Fibroblast of lung (primary cell): ENCODE measurements around the gene LUC7L3. TPM values are rescaled to one million over a fixed set of nuclear protein-coding genes. Genes with fewer than 3 reads are reported as not detected.

Experiments used
- DNase-seq, 2 donors: peaks; one replicate each; pipeline versions ENCODE4 v3.0.0 to v3.0.0-alpha.2; 2010; ENCODE audit warnings: low read depth in 2 of 2
- H2AFZ ChIP-seq: 2 replicates; pipeline ENCODE4 v1.5.1; 2012; ENCODE audit warnings: low read length, control low read depth, inconsistent platforms
- H3K27ac ChIP-seq: 2 replicates; pipeline ENCODE4 v1.5.1; 2011; ENCODE audit warnings: low read length, control low read depth; ENCODE audit not compliant: insufficient read depth
- H3K27me3 ChIP-seq: 2 replicates; pipeline ENCODE4 v1.5.1; 2011; ENCODE audit warnings: mild to moderate bottlenecking, low read length; ENCODE audit not compliant: control insufficient read depth, insufficient read depth
- H3K36me3 ChIP-seq: 2 replicates; pipeline ENCODE4 v1.5.1; 2011; ENCODE audit warnings: low read length; ENCODE audit not compliant: control insufficient read depth, insufficient read depth
- H3K4me1 ChIP-seq: 2 replicates; pipeline ENCODE4 v1.5.1; 2011; ENCODE audit warnings: low read length; ENCODE audit not compliant: control insufficient read depth, insufficient read depth; ENCODE audit errors: extremely low read depth
- H3K4me2 ChIP-seq: 2 replicates; pipeline ENCODE4 v1.5.1; 2011; ENCODE audit warnings: low read length, control low read depth; ENCODE audit not compliant: insufficient read depth; ENCODE audit errors: extremely low read depth
- H3K4me3 ChIP-seq, 4 experiments: fragments of 200-600 bp in 1 of 4; sonication (generic) in 1 of 4; replicated peaks in 1 of 4; 2 replicates each; pipeline ENCODE4 v1.5.1; 2011 to 2016; ENCODE audit warnings: low read length in 4 of 4, low read depth in 3 of 4, mild to moderate bottlenecking in 3 of 4, control low read depth in 2 of 4, inconsistent platforms in 1 of 4, mixed read lengths in 1 of 4; ENCODE audit not compliant: insufficient read depth in 1 of 4; ENCODE audit errors: control extremely low read depth in 1 of 4
- H3K79me2 ChIP-seq: 2 replicates; pipeline ENCODE4 v1.5.1; 2012; ENCODE audit warnings: mild to moderate bottlenecking, low read length, inconsistent platforms; ENCODE audit not compliant: control insufficient read depth, insufficient read depth
- H3K9ac ChIP-seq: 2 replicates; pipeline ENCODE4 v1.5.1; 2011; ENCODE audit warnings: mild to moderate bottlenecking, low read length, control low read depth; ENCODE audit not compliant: insufficient read depth
- H3K9me3 ChIP-seq: 2 replicates; pipeline ENCODE4 v1.5.1; 2012; ENCODE audit warnings: low read depth, low read length; ENCODE audit not compliant: control insufficient read depth, insufficient read depth
- H4K20me1 ChIP-seq: 2 replicates; pipeline ENCODE4 v1.5.1; 2011; ENCODE audit warnings: low read length; ENCODE audit not compliant: control insufficient read depth, insufficient read depth; ENCODE audit errors: extremely low read depth
- CTCF ChIP-seq, 2 donors: IDR thresholded peaks in 1 of 2; conservative IDR thresholded peaks in 1 of 2; 1 replicate in 1 of 2; 2 replicates in 1 of 2; pipeline ENCODE4 v1.5.1; 2011 to 2012; ENCODE audit warnings: low read length in 2 of 2, control low read depth in 1 of 2, inconsistent platforms in 1 of 2, low read depth in 1 of 2, mild to moderate bottlenecking in 1 of 2
- EZH2 ChIP-seq: IDR thresholded peaks from 2 replicates; pipeline ENCODE4 v1.5.1; 2012; ENCODE audit warnings: low read length, control low read depth, mild to moderate bottlenecking; ENCODE audit errors: missing control alignments
- polyA plus RNA-seq, 2 donors: library from polyadenylated mRNA; depleted of rRNA in 1 of 2; stranded (reverse) in 1 of 2; unstranded in 1 of 2; fragments of >200 nt; gene quantifications; 2 replicates each; pipeline ENCODE4 v1.2.1, GENCODE V29; 2011 to 2012; ENCODE audit warnings: missing spikeins in 1 of 2
- total RNA-seq: library from RNA; depleted of rRNA; stranded (reverse); fragments of >200 nt; gene quantifications from 2 replicates; pipeline ENCODE4 v1.2.1, GENCODE V29; 2014

Gene LUC7L3
- total and polyA plus RNA-seq, 2 donors (not counting 1 experiment from before 2014, with no cell fraction given): 35.2 to 56.5 TPM

DNA sequence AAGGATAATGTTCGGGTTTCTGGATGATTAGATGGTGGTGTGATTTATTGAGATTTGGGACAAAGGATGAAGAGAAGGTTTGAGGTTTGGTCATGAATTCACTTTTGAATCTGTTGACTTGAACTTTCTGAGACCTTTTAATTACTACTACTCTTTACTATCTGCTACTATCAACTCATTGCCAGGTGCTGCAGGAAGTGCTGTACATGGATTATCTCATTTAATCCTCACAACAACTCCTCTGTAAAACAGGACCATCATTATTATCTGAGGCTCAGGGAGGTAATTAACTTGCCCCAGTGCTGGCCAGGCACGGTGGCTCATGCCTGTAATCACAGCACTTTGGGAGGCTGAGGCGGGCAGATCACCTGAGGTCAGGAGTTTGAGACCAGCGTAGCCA lies 8.8 kb upstream of the LUC7L3 start:
- Histone ChIP-seq H3K9ac (no peak overlapping the region), H3K9me3 (no peaks in the 10 kb centered on the region), H2AFZ (no peak overlapping the region), H3K36me3 (no peaks in the 10 kb centered on the region), H3K4me2 (no peak overlapping the region), H3K4me3 (no peak overlapping the region), H4K20me1 (no peaks in the 10 kb centered on the region), H3K4me1 (peaks cover 9% of the 10 kb centered on the region), H3K27ac (no peak overlapping the region), H3K27me3 (no peaks in the 10 kb centered on the region), H3K79me2 (peaks cover 21% of the 10 kb centered on the region)
- no peak for DNase-seq
- no peak for TF ChIP-seq EZH2

DNA sequence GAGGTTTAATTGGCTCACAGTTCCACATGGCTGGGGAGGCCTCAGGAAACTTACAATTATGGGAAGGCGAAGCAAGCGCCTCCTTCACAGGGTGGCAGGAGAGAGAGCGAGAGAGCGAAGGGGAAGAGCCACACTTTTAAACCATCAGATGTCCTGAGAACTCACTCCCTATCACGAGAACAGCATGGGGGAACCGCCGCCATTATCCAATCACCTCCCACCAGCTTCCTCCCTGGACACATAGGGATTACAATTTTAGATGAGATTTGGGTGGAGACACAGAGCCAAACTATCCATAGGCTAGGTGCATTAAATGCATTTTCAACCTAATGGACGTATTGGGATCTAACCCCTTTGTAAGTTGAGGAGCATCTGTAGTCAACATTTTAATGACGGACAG lies 6.8 kb upstream of the LUC7L3 start:
- Histone ChIP-seq H3K4me3 (no peak overlapping the region), H3K4me2 (no peak overlapping the region), H3K79me2 (peaks cover 5% of the 10 kb centered on the region), H3K9ac (no peak overlapping the region), H2AFZ (no peak overlapping the region), H3K36me3 (no peaks in the 10 kb centered on the region), H3K4me1 (peaks cover 9% of the 10 kb centered on the region), H3K9me3 (no peaks in the 10 kb centered on the region), H4K20me1 (no peaks in the 10 kb centered on the region), H3K27me3 (no peaks in the 10 kb centered on the region), H3K27ac (no peak overlapping the region)
- no peak for TF ChIP-seq CTCF (conservative IDR thresholded peaks at IDR 0.05 in 1 of 2, IDR thresholded peaks at IDR 0.05 in 1 of 2; ENCODE audit: low read depth in 1 of 2, low read length in 2 of 2)
- TF ChIP-seq EZH2: no peak
- DNase-seq: no peak

- TF ChIP-seq CTCF (conservative IDR thresholded peaks at IDR 0.05 in 1 of 2, IDR thresholded peaks at IDR 0.05 in 1 of 2; ENCODE audit: low read depth in 1 of 2, low read length in 2 of 2) (no peak), EZH2 (no peak)
- H3K27me3 ChIP-seq: no peaks in the 10 kb centered on the region
- peaks cover 2% of the 10 kb centered on the region for H4K20me1 ChIP-seq
- no peaks in the 10 kb centered on the region for H3K36me3 ChIP-seq
- H3K9ac ChIP-seq: no peak overlapping the region
- peaks cover 11% of the 10 kb centered on the region for H3K79me2 ChIP-seq
- peak in 1 of 2 donors; percentile 69 for DNase-seq
- H3K4me1 ChIP-seq: peaks cover 4% of the 10 kb centered on the region
- H2AFZ ChIP-seq: no peak overlapping the region
- H3K4me2 ChIP-seq: no peak overlapping the region
- no peak overlapping the region for H3K27ac ChIP-seq
- H3K4me3 ChIP-seq: no peak overlapping the region
- no peaks in the 10 kb centered on the region for H3K9me3 ChIP-seq
Observed at GRCh38 chr17:50715471-50715870, 3.9 kb upstream of the LUC7L3 start.
